Measurements from ENCODE around the gene SMCR8. TPM values are rescaled to one million over a fixed set of nuclear protein-coding genes. Genes with fewer than 3 reads are reported as not detected.
"Not testable (repeated sequence)": the region's sequence is repeated elsewhere in the genome, so short reads cannot be mapped to it uniquely, and the experiment has no call there.

SMCR8 gene
- polyA plus RNA-seq, 3 donors = 15.8 to 17.9 (median 16.0) TPM

DNA sequence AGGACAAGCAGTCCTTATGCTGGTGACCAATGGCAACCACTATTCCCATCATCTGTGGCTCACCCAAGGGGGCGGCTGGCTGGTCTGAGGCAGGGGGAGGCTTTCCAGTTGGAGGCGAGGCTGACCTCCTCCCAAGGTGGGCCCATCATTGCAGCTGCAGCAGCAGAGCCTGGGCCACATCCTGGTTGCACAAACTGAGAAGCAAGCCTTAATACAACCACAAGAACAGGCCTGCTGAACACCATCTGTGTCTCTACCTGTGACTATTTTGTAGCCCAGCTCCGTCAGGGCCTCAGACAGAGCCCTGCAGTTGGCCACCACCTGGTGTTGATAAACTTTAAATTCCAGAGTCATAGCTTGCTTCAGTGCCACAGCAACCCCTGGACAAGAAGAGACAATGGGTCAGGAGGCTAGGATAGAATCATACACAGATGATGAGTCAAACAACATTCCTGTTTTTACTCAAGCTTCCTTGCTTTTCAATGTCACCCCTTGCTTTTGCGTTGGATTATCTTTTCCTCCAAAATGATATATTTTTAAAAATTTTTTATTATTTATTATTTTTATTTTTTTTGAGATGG, 17.9 kb downstream of the SMCR8 start:
- no peak for DNase-seq (ENCODE audit: extremely low read depth in 1 of 11, low read depth in 9 of 11, low spot score in 4 of 11)

DNA sequence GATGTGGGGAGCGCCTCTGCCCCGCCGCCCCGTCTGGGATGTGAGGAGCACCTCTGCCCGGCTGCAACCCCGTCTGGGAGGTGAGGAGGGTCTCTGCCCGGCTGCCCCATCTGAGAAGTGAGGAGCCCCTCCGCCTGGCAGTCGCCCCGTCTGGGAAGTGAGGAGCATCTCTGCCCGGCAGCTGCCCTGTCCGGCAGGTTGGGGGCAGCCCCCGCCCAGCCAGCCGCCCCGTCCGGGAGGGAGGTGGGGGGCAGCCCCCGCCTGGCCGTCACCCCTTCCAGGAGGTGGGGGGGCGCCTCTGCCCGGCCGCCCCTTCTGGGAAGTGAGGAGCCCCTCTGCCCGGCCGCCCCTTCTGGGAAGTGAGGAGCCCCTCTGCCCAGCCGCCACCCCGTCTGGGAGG, 23.1 kb downstream of the SMCR8 start:
- not testable (repeated sequence) for DNase-seq (ENCODE audit: extremely low read depth in 1 of 11, low read depth in 9 of 11, low spot score in 4 of 11)

DNA sequence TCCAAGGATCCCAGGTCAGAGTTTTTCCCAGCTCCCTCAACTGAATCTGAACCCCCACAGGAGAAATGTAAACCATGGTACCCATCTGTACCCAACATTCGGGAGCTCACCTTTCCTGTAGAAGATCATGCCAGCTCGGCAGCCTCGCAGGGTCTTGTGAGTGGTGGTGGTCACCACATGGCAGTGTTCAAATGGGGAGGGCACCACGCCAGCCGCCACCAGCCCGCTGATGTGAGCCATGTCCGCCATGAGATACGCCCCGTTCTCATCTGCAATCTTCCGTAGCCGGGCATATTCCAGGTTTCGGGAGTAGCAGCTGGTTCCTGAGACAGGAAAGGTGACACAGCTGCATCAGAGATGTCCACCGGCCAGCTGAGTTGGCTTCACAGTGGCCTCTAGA, 24.8 kb downstream of the SMCR8 start:
- no peak for DNase-seq (ENCODE audit: extremely low read depth in 1 of 11, low read depth in 9 of 11, low spot score in 4 of 11)

DNA sequence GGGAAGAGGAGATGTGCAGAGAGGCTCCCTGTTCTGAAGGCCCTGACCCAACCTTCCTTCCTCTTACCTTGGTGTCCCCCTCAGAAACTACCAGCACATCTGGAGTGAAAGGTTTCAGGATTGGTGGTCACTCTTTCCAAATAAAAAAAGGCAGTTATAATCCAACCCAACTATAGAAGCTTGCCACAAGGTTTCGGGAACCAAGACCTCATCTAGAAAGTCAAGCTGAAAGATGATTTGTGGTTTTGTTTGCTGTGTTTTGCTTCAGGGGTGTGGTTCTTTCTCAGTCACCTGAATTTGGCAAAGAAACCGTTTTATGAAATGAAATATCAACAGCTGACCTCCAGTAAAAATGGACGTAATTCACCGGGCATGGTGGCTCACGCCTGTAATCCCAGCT, 28.9 kb downstream of the SMCR8 start:
- DNase-seq (ENCODE audit: extremely low read depth in 1 of 11, low read depth in 9 of 11, low spot score in 4 of 11) = no peak

DNA sequence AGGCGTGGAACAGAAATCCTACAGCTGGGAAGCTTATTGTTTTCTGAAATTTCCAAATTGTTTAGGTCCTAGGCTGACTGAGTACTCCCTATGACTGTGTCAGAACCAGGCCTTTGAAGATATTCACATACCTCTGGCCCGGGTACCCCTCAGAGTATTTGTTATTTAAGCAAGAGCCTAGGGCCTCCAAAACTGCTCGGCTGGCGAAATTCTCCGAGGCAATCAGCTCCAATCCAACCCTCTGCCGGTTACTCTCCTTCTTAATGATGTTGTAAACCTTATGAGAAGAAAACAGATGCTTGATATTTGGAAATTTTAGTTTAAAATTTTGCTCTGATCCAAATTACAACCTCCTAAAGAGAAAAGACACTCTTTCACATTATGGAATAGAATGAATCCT, 38.4 kb downstream of the SMCR8 start:
- no peak for DNase-seq (ENCODE audit: extremely low read depth in 1 of 11, low read depth in 9 of 11, low spot score in 4 of 11)

DNA sequence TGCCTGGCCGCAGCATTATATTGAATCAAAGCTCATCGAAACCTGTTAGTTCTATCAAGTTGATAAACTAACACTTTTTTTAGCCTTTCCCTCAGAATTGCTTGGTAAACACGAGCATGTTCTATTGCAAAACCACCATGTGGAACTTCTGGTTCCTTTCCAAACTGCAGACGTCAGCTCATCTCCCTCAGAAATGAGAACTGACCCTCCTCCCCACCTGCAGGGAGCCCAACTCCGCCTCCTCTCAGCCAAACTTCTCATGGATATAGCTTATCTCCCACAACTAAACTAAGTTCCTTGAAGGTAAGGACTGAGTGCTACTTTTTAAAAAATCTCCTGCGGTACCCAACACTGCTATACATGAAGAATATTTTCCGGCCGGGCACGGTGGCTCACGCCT, 41.5 kb downstream of the SMCR8 start:
- no peak for DNase-seq (ENCODE audit: extremely low read depth in 1 of 11, low read depth in 9 of 11, low spot score in 4 of 11)

DNA sequence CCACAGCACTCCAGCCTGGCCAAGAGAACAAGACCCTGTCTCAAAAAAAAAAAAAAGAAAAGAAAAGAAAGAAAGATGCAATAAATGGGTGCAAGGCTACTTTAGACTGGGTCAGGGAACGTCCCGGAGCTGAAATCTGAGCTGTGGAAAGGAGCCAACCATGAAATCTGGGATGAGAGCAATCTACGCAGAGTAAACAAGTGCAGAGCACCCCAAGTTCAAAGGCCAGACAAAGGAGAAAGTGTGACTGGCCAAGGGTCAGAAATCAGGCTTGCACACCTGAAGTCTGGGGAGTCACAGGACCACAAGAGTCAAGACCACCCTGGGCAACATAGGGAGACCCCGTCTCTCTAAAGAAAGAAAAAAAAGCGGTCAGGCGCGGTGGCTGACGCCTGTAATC, 45.4 kb downstream of the SMCR8 start:
- no peak for DNase-seq (ENCODE audit: extremely low read depth in 1 of 11, low read depth in 9 of 11, low spot score in 4 of 11)

DNA sequence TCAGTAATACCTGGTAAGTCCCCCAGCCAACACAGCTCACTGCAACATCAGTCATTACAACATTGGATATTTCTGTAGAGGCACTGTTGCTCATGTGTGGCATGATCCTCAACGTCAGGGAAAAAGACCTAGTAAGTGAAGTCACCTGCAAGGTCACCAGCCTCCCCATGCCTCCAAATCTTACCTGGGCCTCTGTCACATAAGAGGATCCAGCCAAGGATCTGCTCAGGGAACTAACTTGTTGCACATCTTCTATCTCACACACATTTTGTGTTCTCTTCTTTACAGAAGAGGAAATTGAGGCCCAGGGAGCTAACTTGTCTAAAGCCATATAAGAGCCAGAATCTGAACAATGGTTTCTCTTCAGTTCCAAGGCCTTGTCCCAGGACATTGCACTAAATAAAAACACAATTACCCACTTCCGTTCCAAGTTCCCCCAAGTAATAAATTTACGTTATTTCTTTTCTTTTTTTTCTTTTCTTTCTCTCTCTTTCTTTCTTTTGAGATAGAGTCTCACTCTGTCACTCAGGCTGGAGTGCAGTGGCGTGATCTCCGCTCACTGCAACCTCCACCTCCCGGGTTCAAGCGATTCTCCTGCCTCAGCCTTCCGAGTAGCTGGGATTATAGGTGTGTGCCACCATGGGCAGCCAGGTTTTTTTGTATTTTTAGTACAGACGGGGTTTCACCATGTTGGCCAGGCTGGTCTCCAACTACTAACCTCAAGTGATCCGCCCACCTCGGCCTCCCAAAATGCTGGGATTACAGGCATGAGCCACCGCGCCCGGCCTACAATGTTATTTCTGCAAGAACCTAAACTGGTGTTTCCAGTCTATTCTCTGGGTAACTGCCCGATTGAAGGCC, 47.0 kb downstream of the SMCR8 start:
- DNase-seq (ENCODE audit: extremely low read depth in 1 of 11, low read depth in 9 of 11, low spot score in 4 of 11) = no peak

DNA sequence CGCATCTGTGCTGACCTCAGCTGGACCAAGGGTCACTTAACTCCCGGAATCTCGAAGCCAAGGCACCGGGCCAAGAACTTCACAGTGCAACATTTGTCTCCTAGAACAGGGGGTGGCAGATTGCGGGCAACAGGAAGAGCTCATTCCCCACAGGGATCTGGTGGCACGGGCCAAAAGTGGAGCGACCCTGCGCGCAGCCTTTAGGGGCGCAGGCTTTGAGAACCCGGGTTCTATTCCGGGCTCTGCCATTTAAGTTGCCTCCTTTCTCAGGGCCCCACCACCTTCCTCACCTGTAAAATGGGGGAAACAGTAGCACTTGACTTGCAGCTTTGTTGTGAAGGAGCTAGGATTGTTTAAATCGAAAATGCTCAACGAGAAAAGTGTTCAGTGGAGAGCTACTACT, 47.6 kb downstream of the SMCR8 start:
- peak in 6 of 11 donors; percentile 17 to 73 (median 53) for DNase-seq (ENCODE audit: extremely low read depth in 1 of 11, low read depth in 9 of 11, low spot score in 4 of 11)

DNA sequence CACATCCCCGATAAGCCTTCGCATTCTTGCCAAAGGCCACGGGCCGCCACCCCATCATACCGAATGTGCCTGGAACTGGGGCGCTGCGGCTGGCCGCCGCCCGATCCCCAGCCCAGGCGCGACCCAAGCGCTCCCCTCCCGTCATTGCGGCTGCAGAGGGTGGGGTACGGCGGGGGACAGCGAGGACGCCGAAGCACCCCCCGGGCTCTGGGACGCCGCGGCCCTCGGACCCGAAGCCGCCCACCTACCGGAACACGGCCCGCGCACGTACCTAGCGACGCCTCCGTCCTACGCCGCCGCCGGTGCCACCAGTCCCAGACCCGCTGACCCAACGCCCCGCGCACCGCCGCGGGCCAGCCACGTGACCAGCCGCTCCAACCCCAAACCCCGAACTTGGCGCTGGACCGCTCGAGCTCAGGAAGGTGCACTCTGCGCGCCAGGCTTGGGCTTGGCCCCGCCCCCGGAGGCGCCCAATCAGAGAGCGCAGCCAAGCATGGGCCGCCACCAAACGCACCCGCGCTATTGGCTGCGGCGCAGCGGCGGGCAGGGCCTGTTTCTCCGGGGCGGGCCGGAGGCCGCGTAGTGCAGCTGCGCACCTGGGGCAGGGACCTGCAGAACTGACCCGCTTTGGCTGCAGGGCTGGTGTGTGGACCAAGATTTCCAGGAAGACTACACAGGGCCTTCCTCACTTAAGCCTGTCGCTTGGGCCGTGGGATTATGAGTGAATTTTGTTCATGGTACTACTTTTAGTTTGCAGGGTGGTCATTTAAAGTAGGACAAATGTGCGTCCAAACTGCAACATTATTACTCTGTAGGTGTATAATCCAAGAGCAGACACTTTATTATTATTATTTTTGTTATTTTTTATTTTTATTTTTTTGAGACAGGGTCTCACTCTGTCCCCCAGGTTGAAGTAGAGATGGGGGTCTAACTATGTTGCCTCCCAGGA, 48.3 kb downstream of the SMCR8 start, which contains the start of gene SHMT1:
Gene SHMT1 (minus strand): TSS at position 450 of the 949 bp plus-strand sequence. CDS start 7,569 bp downstream, outside the sequence.
- peak; percentile 64 to 91 (median 85) for DNase-seq (ENCODE audit: extremely low read depth in 1 of 11, low read depth in 9 of 11, low spot score in 4 of 11)

DNA sequence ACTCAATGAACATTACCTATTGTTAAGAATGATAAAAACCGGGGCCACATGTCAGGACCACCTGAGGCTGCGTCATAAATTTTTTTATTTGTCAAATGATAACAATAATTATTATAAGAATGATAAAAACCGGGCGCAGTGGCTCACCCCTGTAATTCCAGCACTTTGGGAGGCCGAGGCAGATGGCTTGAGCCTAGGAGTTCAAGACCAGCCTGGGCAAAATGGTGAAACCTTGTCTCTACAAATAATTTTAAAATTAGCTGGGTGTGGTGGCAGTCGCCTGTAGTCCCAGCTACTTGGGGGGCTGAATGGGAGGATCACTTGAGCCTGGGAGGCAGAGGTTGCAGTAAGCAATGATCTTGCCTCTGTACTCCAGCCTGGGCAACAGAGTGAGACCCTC, 49.1 kb downstream of the SMCR8 start:
- no peak for DNase-seq (ENCODE audit: extremely low read depth in 1 of 11, low read depth in 9 of 11, low spot score in 4 of 11)

DNA sequence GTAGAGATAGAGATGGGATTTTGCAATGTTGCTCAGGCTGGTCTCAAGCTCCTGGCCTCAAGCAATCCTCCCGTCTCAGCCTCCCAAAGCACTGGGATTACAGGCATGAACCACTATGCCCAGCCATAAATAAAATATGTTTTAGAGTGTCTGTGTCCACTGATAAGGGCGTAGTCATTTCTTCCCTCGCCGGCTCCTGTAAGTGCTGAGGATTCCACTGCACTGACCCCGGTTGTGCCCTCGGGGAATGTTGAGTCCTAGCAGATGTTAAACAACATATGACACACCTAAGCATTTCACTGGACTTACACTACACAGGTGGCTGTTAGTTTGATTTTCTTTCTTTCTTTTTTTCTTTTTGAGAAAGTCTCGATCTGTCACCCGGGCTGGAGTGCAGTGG, 53.9 kb downstream of the SMCR8 start:
- DNase-seq (ENCODE audit: extremely low read depth in 1 of 11, low read depth in 9 of 11, low spot score in 4 of 11) = no peak

DNA sequence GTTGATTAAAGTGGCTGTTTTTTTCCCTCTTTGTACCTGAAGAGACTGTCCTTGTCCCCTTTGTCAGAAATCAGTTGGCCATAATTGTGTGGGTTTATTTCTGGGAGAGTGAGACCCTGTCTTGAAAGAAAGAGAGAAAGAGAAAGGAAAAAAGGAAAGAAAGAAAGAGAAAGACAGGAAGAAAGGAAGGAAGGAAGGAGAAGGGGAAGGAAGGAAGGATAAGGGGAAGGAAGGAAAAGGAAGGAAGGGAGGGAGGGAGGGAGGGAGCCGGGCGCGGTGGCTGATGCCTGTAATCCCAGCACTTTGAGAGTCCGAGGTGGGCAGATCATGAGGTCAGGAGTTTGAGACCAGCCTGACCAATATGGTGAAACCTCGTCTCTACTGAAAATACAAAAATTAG, 55.7 kb downstream of the SMCR8 start:
- no peak for DNase-seq (ENCODE audit: extremely low read depth in 1 of 11, low read depth in 9 of 11, low spot score in 4 of 11)

DNA sequence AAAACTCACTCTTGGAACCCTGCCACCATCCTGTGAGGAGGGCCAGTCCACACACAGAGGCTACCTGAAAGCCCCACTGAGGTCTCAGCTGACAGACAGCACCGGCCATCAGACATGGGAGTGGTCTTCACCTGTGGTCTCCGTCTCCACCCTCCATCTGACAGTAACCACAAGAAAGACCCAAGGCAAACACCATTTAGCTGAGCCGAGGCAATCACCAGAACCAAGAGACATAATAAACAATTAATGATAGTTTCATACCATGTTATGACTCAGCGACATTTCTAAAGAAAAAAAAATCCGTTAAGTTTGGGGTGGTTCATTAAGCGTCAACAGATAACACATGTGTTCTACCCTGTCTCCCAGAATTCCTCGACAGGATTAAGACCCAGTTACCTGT, 56.4 kb downstream of the SMCR8 start:
- no peak for DNase-seq (ENCODE audit: extremely low read depth in 1 of 11, low read depth in 9 of 11, low spot score in 4 of 11)

DNA sequence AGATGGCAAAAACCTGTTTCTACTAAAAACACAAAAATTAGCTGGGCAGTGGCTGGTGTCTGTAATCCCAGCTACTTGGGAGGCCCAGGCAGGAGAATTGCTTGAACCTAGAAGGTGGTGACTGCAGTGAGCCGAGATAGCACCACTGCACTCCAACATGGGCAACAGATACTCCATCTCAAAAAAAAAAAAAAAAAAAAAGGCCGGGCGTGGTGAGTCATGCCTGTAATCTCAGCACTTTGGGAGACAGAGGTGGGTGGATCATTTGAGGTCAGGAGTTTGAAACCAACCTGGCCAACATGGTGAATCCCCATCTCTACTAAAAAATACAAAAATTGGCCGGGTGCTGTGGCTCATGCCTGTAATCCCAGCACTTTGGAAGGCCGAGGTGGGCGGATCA, 58.1 kb downstream of the SMCR8 start:
- DNase-seq (ENCODE audit: extremely low read depth in 1 of 11, low read depth in 9 of 11, low spot score in 4 of 11) = not testable (repeated sequence)

DNA sequence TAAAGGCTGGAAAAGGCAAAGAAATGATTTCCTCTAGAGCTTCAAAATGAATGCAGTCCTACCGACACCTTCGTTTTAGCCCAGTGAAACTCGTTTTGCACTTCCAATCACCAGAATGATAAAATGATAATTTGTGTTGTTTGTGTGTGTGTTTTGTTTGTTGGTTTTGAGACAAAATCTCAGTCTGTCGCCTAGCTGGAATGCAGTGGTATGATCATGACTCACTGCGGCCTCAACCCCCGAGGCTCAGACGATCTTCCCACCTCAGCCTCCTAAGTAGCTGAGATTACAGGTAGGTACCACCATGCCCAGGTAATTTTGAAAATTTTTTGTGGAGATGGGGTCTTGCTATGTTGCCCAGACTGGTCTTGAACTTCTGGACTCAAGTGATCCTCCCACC, 59.1 kb downstream of the SMCR8 start:
- DNase-seq (ENCODE audit: extremely low read depth in 1 of 11, low read depth in 9 of 11, low spot score in 4 of 11) = no peak

Measured in renal cortex interstitium (tissue), 11 donors.